ENCODE measurements around the gene HPF1. TPM values are rescaled to one million over a fixed set of nuclear protein-coding genes. Genes with fewer than 3 reads are reported as not detected.
"Not testable (repeated sequence)": the region's sequence is repeated elsewhere in the genome, so short reads cannot be mapped to it uniquely, and the experiment has no call there.

Gene HPF1
- 10 to 100 TPM; 15.7 to 47.6 (median 19.8) TPM for total RNA-seq
- polyA plus RNA-seq = 10 to 100 TPM; 18.8 to 29.1 (median 26.5) TPM
- long read RNA-seq, donor 1, transcript HPF1-201 (8 exons, 1,230 nt) = major isoform, 25 of 29 reads
- long read RNA-seq, donor 1, partial matches to known transcripts = 0 of 29 reads
- long read RNA-seq, donor 1, other reads (novel, unspliced or antisense) = 0 of 29 reads
- long read RNA-seq, donor 2, transcript HPF1-201 (8 exons, 1,230 nt) = major isoform, 16 of 27 reads
- long read RNA-seq, donor 2, partial matches to known transcripts = 7 of 27 reads
- long read RNA-seq, donor 2, other reads (novel, unspliced or antisense) = 0 of 27 reads

DNA sequence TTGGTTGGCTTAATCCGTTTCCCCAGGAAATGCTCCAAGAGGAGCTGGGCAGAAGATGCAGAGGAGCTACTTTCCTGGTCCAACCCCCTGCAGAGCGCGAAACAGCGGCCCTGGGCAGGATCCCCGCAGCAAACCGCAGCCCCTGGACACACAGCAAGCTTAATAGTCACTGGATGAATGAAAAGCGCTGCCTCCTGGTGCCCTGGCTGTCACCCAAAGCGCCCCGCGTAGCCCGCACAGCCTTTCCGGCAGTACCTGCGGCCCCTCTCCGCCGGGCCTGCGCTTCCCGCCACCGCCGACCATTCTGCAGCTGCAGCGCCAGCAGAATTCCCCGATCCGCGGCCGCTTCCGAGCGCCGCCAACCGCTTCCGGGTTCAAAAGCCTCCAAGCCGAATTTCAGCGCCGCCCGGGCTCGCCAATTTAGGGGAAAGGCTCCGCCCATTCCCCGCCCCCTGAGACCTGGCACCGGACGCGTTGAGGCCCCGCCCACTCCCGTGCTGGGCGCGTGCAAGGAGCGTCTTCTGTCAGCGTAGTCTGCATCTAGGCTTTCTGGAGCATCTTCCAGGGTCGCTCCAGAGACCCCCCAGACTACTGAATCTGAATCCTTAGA is at the start of gene HPF1:
TSS of gene HPF1 (minus strand) at position 370 of the 610 bp plus-strand sequence. CDS start at position 303, 67 bp downstream.
- Histone ChIP-seq H3K4me1 (peaks cover 6 to 31% (median 19%) of the 10 kb centered on the region in 6 donors), H3K27me3 (replicated peaks in 1 of 7) (no peaks in the 10 kb centered on the region), H3K36me3 (peaks cover 0 to 10% (median 6%) of the 10 kb centered on the region in 6 donors), H3K9me3 (no peaks in the 10 kb centered on the region), H3K27ac (peak within 1 kb of the TSS; percentile 33 to 84 (median 78)), H3K4me3 (peak within 1 kb of the TSS; percentile 73 to 98 (median 89))
- TF ChIP-seq POLR2AphosphoS5 (IDR thresholded peaks at IDR 0.05) (peak; percentile 75 to 91 (median 89)), POLR2A (IDR thresholded peaks at IDR 0.05) (peak in 1 of 3 donors; percentile 33)
- TF ChIP-seq, protein P1, sequence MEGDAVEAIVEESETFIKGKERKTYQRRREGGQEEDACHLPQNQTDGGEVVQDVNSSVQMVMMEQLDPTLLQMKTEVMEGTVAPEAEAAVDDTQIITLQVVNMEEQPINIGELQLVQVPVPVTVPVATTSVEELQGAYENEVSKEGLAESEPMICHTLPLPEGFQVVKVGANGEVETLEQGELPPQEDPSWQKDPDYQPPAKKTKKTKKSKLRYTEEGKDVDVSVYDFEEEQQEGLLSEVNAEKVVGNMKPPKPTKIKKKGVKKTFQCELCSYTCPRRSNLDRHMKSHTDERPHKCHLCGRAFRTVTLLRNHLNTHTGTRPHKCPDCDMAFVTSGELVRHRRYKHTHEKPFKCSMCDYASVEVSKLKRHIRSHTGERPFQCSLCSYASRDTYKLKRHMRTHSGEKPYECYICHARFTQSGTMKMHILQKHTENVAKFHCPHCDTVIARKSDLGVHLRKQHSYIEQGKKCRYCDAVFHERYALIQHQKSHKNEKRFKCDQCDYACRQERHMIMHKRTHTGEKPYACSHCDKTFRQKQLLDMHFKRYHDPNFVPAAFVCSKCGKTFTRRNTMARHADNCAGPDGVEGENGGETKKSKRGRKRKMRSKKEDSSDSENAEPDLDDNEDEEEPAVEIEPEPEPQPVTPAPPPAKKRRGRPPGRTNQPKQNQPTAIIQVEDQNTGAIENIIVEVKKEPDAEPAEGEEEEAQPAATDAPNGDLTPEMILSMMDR (IDR thresholded peaks at IDR 0.05 in 8 of 11, conservative IDR thresholded peaks at IDR 0.05 in 3 of 11) = peak in 1 of 11 experiments; percentile 33
- 0 to 1% (median 0%) methylated on average over 17 to 46 of the region's 46 CpGs for WGBS, 5 donors
- DNase-seq = peak; percentile 97
- intact Hi-C loops (cut with DNase I; ENCODE audit: low total_unique reads) = loop anchor here (5.0 kb wide), 1 partner anchor 145 kb away; the partner anchor contains the start of gene NEK1

DNA sequence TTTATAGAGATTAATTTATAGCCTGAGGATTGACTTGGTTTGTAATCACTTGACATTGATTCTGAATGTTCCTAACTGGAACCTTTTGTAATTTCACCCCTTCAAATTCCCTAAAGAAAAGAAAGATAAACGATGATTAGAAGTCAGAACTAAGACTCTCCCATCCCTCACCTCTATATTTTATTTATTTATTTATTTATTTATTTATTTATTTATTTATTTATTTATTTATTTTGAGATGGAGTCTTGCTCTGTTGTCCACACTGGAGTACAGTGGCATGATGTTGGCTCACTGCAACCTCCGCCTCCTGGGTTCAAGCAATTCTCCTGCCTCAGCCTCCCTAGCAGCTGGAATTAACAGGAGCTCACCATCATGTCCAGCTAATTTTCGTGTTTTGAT is 49.0 kb upstream of the HPF1 start:
- H3K27me3 ChIP-seq (replicated peaks in 1 of 7); H3K4me1 ChIP-seq; H3K27ac ChIP-seq; intact Hi-C loops (cut with DNase I; ENCODE audit: low total_unique reads); H3K9me3 ChIP-seq; DNase-seq; H3K4me3 ChIP-seq; H3K36me3 ChIP-seq: not testable (repeated sequence)
- WGBS, 5 donors = 80 to 92% (median 87%) methylated on average over 3 of the region's 3 CpGs

DNA sequence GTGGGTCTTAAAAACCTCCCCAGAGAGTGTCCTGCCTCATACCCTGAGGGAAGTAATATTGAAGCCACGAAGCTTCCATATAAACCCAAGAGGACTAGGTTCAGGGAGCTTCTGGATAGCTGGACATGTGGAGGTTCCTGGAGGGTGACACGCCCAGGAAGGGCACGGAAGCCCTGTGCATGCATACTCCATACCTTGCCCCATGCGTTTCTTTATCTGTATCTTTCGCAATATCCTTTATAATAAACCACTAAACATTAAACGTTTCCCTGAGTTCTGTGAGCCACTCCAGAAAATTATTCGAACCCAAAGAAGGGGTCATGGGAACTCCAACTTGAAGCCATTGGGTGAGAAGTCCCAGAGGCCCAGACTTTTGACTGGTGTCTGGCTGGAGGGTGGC is 45.7 kb upstream of the HPF1 start:
- no peaks in the 10 kb centered on the region for H3K4me1 ChIP-seq
- WGBS, 5 donors = 53 to 72% (median 56%) methylated on average over 7 of the region's 7 CpGs
- no peak overlapping the region for H3K4me3 ChIP-seq
- peaks cover 0 to 5% (median 0%) of the 10 kb centered on the region in 8 donors for H3K9me3 ChIP-seq
- intact Hi-C loops (cut with DNase I; ENCODE audit: low total_unique reads) = no loop called here
- no peaks in the 10 kb centered on the region for H3K27me3 ChIP-seq (replicated peaks in 1 of 7)
- TF ChIP-seq, protein P1 (IDR thresholded peaks at IDR 0.05 in 8 of 11, conservative IDR thresholded peaks at IDR 0.05 in 3 of 11) = no peak
- no peak for DNase-seq
- no peaks in the 10 kb centered on the region for H3K36me3 ChIP-seq
- no peak overlapping the region for H3K27ac ChIP-seq

DNA sequence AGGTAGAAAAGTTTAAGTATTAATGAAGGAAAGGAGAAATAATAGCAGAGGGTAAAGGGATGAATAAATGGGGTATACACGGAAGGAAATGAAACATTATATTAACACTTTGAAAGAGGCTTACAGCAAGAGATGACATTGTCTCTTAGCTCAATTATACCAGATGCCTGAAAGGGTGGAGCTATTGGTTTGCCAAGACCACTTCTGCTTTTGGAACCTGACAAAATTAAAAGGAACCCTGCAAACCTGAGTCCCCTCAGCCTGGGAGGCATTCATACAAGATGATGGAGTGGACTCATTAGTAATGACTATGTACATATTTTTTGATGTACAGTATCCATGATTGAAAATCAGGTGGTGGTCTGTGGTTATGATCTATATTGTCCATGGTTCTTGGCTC is 45.1 kb upstream of the HPF1 start:
- DNase-seq = no peak
- TF ChIP-seq POLR2A (IDR thresholded peaks at IDR 0.05) (no peak), POLR2AphosphoS5 (IDR thresholded peaks at IDR 0.05) (no peak)
- TF ChIP-seq, protein P1 (IDR thresholded peaks at IDR 0.05 in 8 of 11, conservative IDR thresholded peaks at IDR 0.05 in 3 of 11) = no peak
- no peak overlapping the region for H3K27ac ChIP-seq
- H3K36me3 ChIP-seq = no peaks in the 10 kb centered on the region
- WGBS, 5 donors = 21 to 42% (median 34%) methylated on average over 1 of the region's 1 CpG
- intact Hi-C loops (cut with DNase I; ENCODE audit: low total_unique reads) = no loop called here
- H3K4me1 ChIP-seq = no peaks in the 10 kb centered on the region
- peaks cover 0 to 5% (median 0%) of the 10 kb centered on the region in 8 donors for H3K9me3 ChIP-seq
- H3K4me3 ChIP-seq = no peak overlapping the region
- no peaks in the 10 kb centered on the region for H3K27me3 ChIP-seq (replicated peaks in 1 of 7)
